A549 (cell line): Measurements from ENCODE around the gene KCTD20. TPM values are rescaled to one million over a fixed set of nuclear protein-coding genes. Genes with fewer than 3 reads are reported as not detected.

Experiments used
- ATAC-seq, 2 experiments: fragments of 200-7000 bp in 1 of 2; fragments of >200 bp in 1 of 2; cut with Nextera tagmentation in 1 of 2; cut with Tn5 transposase in 1 of 2; 3 replicates each; pipeline versions ENCODE4 v1.8.0 to v1.9.1; 2018 to 2020; ENCODE audit warnings: mild to moderate bottlenecking in 1 of 2, moderate library complexity in 1 of 2
- CTCF ChIA-PET: fragments of 300-600 bp; sonication (Branson Sonifier 250); formaldehyde crosslinking; extraction: SDS; loops from one replicate; lab custom pipeline; 2021; ENCODE audit warnings: antibody characterized with exemption, inconsistent platforms; lab: Yijun Ruan, JAX
- POLR2A ChIA-PET: fragments of 350-600 bp; formaldehyde crosslinking; extraction: SDS; loops from one replicate; lab custom pipeline; 2021; ENCODE audit warnings: antibody characterized with exemption, inconsistent platforms; lab: Yijun Ruan, JAX
- DNase-seq, 2 experiments: peaks; one replicate each; pipeline versions ENCODE4 v3.0.0 to v3.0.0-alpha.2; 2011 to 2016; ENCODE audit warnings: low read depth in 1 of 2, low spot score in 1 of 2
- FAIRE-seq: peaks from 2 replicates; lab custom pipeline; 2011; peaks lifted over from hg19 to GRCh38; lab: Jason Lieb, UNC
- H3K27ac ChIP-seq, 2 experiments: fragments of >200 bp; sonication (Bioruptor Twin); formaldehyde crosslinking; 3 replicates each; pipeline ENCODE4 v1.5.1; 2016 to 2017
- H3K4me1 ChIP-seq: fragments of >200 bp; sonication (Bioruptor Twin); formaldehyde crosslinking; 3 replicates; pipeline ENCODE4 v1.6.1; 2016
- H3K4me2 ChIP-seq: fragments of >200 bp; sonication (Bioruptor Twin); formaldehyde crosslinking; 3 replicates; pipeline ENCODE4 v1.6.1; 2016
- H3K4me3 ChIP-seq: fragments of >200 bp; sonication (Bioruptor Twin); formaldehyde crosslinking; 3 replicates; pipeline ENCODE4 v1.5.1; 2016
- H3K9me3 ChIP-seq: fragments of >200 bp; sonication (Bioruptor Twin); formaldehyde crosslinking; 3 replicates; pipeline ENCODE4 v1.6.1; 2016
- BCL3 ChIP-seq: fragments of >200 bp; sonication (Bioruptor Twin); formaldehyde crosslinking; IDR thresholded peaks from 3 replicates; pipeline ENCODE4 v1.6.1; 2016
- BHLHE40 ChIP-seq: IDR thresholded peaks from 2 replicates; pipeline ENCODE4 v1.6.1; 2012; ENCODE audit warnings: low read depth, low read length, inconsistent platforms
- CBX8 ChIP-seq: fragments of 200-600 bp; sonication (generic); IDR thresholded peaks from 2 replicates; pipeline ENCODE4 v1.6.1; 2016
- CHD2 ChIP-seq: fragments of 150-350 bp; IDR thresholded peaks from 2 replicates; pipeline ENCODE4 v1.6.1; 2014; ENCODE audit warnings: low read length; ENCODE audit not compliant: partially characterized antibody
- CHD4 ChIP-seq: fragments of 200-600 bp; sonication (generic); IDR thresholded peaks from 2 replicates; pipeline ENCODE4 v1.6.1; 2016; ENCODE audit warnings: antibody characterized with exemption, mild to moderate bottlenecking, borderline replicate concordance
- E2F6 ChIP-seq: IDR thresholded peaks from 2 replicates; pipeline ENCODE4 v1.6.1; 2012; ENCODE audit warnings: low read depth, borderline replicate concordance
- EHF ChIP-seq: fragments of 250-450 bp; sonication (Bioruptor Pico); IDR thresholded peaks from 2 replicates; pipeline ENCODE4 v1.5.0; 2020; ENCODE audit warnings: mild to moderate bottlenecking
- EHMT2 ChIP-seq: fragments of 200-600 bp; sonication (generic); IDR thresholded peaks from 2 replicates; pipeline ENCODE4 v1.6.1; 2016; ENCODE audit warnings: antibody characterized with exemption, low read depth, mild to moderate bottlenecking, moderate library complexity
- EP300 ChIP-seq, 2 experiments: fragments of >200 bp; sonication (Bioruptor Twin); formaldehyde crosslinking; IDR thresholded peaks; 2 replicates in 1 of 2; 3 replicates in 1 of 2; pipeline ENCODE4 v1.6.1; 2016 to 2017
- ESRRA ChIP-seq: fragments of 150-350 bp; IDR thresholded peaks from 2 replicates; pipeline ENCODE4 v1.6.1; 2014; ENCODE audit warnings: mild to moderate bottlenecking, low read length, borderline replicate concordance
- FOSB ChIP-seq: fragments of 250-450 bp; sonication (Bioruptor Pico); IDR thresholded peaks from 2 replicates; pipeline ENCODE4 v1.5.0; 2020; ENCODE audit warnings: mild to moderate bottlenecking, moderate library complexity
- FOSL2 ChIP-seq, 2 experiments: fragments of 450-650 bp in 1 of 2; fragments of >200 bp in 1 of 2; sonication (Bioruptor Twin) in 1 of 2; formaldehyde crosslinking; IDR thresholded peaks; 2 replicates each; pipeline versions ENCODE4 v1.5.0 to v1.6.1; 2016 to 2020; ENCODE audit warnings: mild to moderate bottlenecking in 1 of 2, moderate library complexity in 1 of 2
- FOXS1 ChIP-seq: fragments of 250-450 bp; sonication (Bioruptor Pico); IDR thresholded peaks from 2 replicates; pipeline ENCODE4 v1.5.0; 2020; ENCODE audit warnings: mild to moderate bottlenecking, moderate library complexity
- HOXA7 ChIP-seq: fragments of 250-450 bp; sonication (Bioruptor Pico); IDR thresholded peaks from 2 replicates; pipeline ENCODE4 v1.5.0; 2020; ENCODE audit warnings: mild to moderate bottlenecking, moderate library complexity
- HOXB13 ChIP-seq: fragments of 250-450 bp; sonication (Bioruptor Pico); IDR thresholded peaks from 2 replicates; pipeline ENCODE4 v1.5.0; 2020; ENCODE audit warnings: low read depth, mild to moderate bottlenecking, moderate library complexity
- HOXB5 ChIP-seq: fragments of 250-450 bp; sonication (Bioruptor Pico); IDR thresholded peaks from 2 replicates; pipeline ENCODE4 v1.5.0; 2020; ENCODE audit warnings: mild to moderate bottlenecking, moderate library complexity
- JUN ChIP-seq, 2 experiments: fragments of >200 bp; sonication (Bioruptor Twin); formaldehyde crosslinking; IDR thresholded peaks; 2 replicates in 1 of 2; 3 replicates in 1 of 2; pipeline ENCODE4 v1.6.1; 2016 to 2017
- MAFK ChIP-seq: fragments of 450-650 bp; IDR thresholded peaks from 2 replicates; pipeline ENCODE4 v1.6.1; 2014; ENCODE audit not compliant: partially characterized antibody
- NPAS2 ChIP-seq: fragments of 250-450 bp; sonication (Bioruptor Pico); IDR thresholded peaks from 2 replicates; pipeline ENCODE4 v1.8.0; 2022; ENCODE audit warnings: mild to moderate bottlenecking, moderate library complexity, borderline replicate concordance
- NR3C1 ChIP-seq: fragments of >200 bp; sonication (Bioruptor Twin); formaldehyde crosslinking; IDR thresholded peaks from 3 replicates; pipeline ENCODE4 v1.6.1; 2017
- PHF8 ChIP-seq: fragments of 200-600 bp; sonication (generic); IDR thresholded peaks from 2 replicates; pipeline ENCODE4 v1.6.1; 2016; ENCODE audit warnings: low read depth, mild to moderate bottlenecking, antibody characterized with exemption, moderate library complexity, borderline replicate concordance
- RFX5 ChIP-seq: fragments of 450-650 bp; IDR thresholded peaks from 2 replicates; pipeline ENCODE4 v1.7.1; 2014; ENCODE audit warnings: antibody characterized with exemption, mild to moderate bottlenecking, moderate library complexity
- SREBF2 ChIP-seq: fragments of 450-650 bp; IDR thresholded peaks from 2 replicates; pipeline ENCODE4 v1.6.1; 2014; ENCODE audit warnings: mild to moderate bottlenecking, moderate library complexity
- TP53 ChIP-seq: fragments of 250-450 bp; sonication (Bioruptor Pico); IDR thresholded peaks from 2 replicates; pipeline ENCODE4 v1.5.0; 2021; ENCODE audit warnings: mild to moderate bottlenecking, moderate library complexity
- ZFP36 ChIP-seq: fragments of 450-650 bp; IDR thresholded peaks from 2 replicates; pipeline ENCODE4 v1.6.1; 2014; ENCODE audit warnings: borderline replicate concordance; ENCODE audit not compliant: partially characterized antibody
- ZSCAN20 ChIP-seq: fragments of 250-450 bp; sonication (Bioruptor Pico); IDR thresholded peaks from 2 replicates; pipeline ENCODE4 v1.8.0; 2022; ENCODE audit warnings: mild to moderate bottlenecking, moderate library complexity
- WGBS: methylation state at CpG from one replicate; pipeline ENCODE4 v1.1.6; 2017; ENCODE audit errors: missing lambda C conversion rate; 5-methylcytosine and 5-hydroxymethylcytosine counted together
- polyA plus RNA-seq, 4 experiments: library from polyadenylated mRNA; depleted of rRNA in 3 of 4; stranded (reverse); fragments of >200 nt; fragmentation: RNase III in 1 of 4; extraction: RNeasy Plus Mini Kit Qiagen cat#74134 plus additional on column Dnase treatment in 1 of 4; gene quantifications; 2 replicates in 3 of 4; 3 replicates in 1 of 4; pipeline ENCODE4 v1.2.3, GENCODE V29; 2011 to 2017

Gene KCTD20
- polyA plus RNA-seq, 2 of the 4 experiments (the other 2 are of a cell fraction), result 16.8 to 48.2 TPM

GRCh38 chr6:36492092-36492491 is 49.3 kb downstream of the KCTD20 start:
- FAIRE-seq (no peak), DNase-seq (no peak), ATAC-seq (no peak)
- H3K4me1 ChIP-seq, result 0 out of 3 replicates have a peak, but pooled peaks cover 2% of the 10 kb centered on the region
- CTCF ChIA-PET, result interaction anchor here (0.7 kb wide), 1 partner anchor 267 kb away, joined by 3 read pairs; no protein-coding TSS in a partner anchor
- POLR2A ChIA-PET, result no interaction called here
- WGBS, result 83% methylated on average over 4 of the region's 4 CpGs
- H3K4me3 ChIP-seq, result no peak overlapping the region
- no peaks in the 10 kb centered on the region for H3K9me3 ChIP-seq
- H3K27ac ChIP-seq, result no peak overlapping the region
- TF ChIP-seq BCL3 (no peak), ZFP36 (no peak), JUN (IDR thresholded peaks at IDR 0.05) (no peak), CBX8 (no peak), SREBF2 (no peak), TP53 (CRISPR knock-in tag) (no peak), FOSL2 (IDR thresholded peaks at IDR 0.05) (no peak), FOSL2 (CRISPR knock-in tag; IDR thresholded peaks at IDR 0.05) (no peak), CHD4 (no peak), RFX5 (no peak), EHF (CRISPR knock-in tag) (no peak), E2F6 (no peak), EHMT2 (no peak), HOXB13 (CRISPR knock-in tag) (no peak)
- H3K4me2 ChIP-seq, result no peak overlapping the region

GRCh38 chr6:36492621-36493020 is 49.8 kb downstream of the KCTD20 start:
- Histone ChIP-seq H3K27ac (no peak overlapping the region), H3K4me1 (0 out of 3 replicates have a peak, but pooled peaks cover 2% of the 10 kb centered on the region), H3K4me2 (no peak overlapping the region), H3K4me3 (no peak overlapping the region), H3K9me3 (no peaks in the 10 kb centered on the region)
- peak in 1 of 2 experiments; percentile 33; a peak in 2 of 6 replicates for ATAC-seq
- ChIA-PET POLR2A (no interaction called here), CTCF (no interaction called here)
- DNase-seq, result no peak
- FAIRE-seq, result no peak
- WGBS, result 56% methylated on average over 1 of the region's 1 CpG
- TF ChIP-seq MAFK, result no peak
- TF ChIP-seq ESRRA, result no peak
- no peak for TF ChIP-seq ZSCAN20 (CRISPR knock-in tag)
- no peak for TF ChIP-seq CHD2
- no peak for TF ChIP-seq FOSB
- no peak for TF ChIP-seq NPAS2
- no peak for TF ChIP-seq CHD4
- no peak for TF ChIP-seq EP300 (IDR thresholded peaks at IDR 0.05)
- no peak for TF ChIP-seq BHLHE40
- TF ChIP-seq PHF8, result no peak
- no peak for TF ChIP-seq FOSL2 (IDR thresholded peaks at IDR 0.05)
- TF ChIP-seq FOSL2 (CRISPR knock-in tag; IDR thresholded peaks at IDR 0.05), result no peak
- TF ChIP-seq FOXS1 (CRISPR knock-in tag), result no peak
- TF ChIP-seq HOXA7 (CRISPR knock-in tag), result no peak

GRCh38 chr6:36493319-36493718 is 50.5 kb downstream of the KCTD20 start:
- peak in 1 of 2 experiments; percentile 17; a peak in 2 of 6 replicates for ATAC-seq
- no peak overlapping the region for H3K4me2 ChIP-seq

More at GRCh38 chr6:36493319-36493718, 50.5 kb downstream of the KCTD20 start:
- TF ChIP-seq SREBF2, result no peak
- no peak for TF ChIP-seq ZSCAN20 (CRISPR knock-in tag)
- TF ChIP-seq EHF (CRISPR knock-in tag), result no peak
- TF ChIP-seq ESRRA, result no peak
- TF ChIP-seq CBX8, result no peak
- no peak for TF ChIP-seq HOXB5 (CRISPR knock-in tag)
- TF ChIP-seq NR3C1, result no peak
- TF ChIP-seq, all 56 proteins: peak for 0
- FAIRE-seq (no peak), DNase-seq (no peak)
- Histone ChIP-seq H3K9me3 (no peaks in the 10 kb centered on the region), H3K4me1 (0 out of 3 replicates have a peak, but pooled peaks cover 2% of the 10 kb centered on the region), H3K27ac (no peak overlapping the region), H3K4me3 (no peak overlapping the region)
- CTCF ChIA-PET, result no interaction called here
- WGBS, result 92% methylated on average over 6 of the region's 6 CpGs
- POLR2A ChIA-PET, result no interaction called here
